Astrocyte of the spinal cord (primary cell): Measurements from ENCODE around the gene ADAM23.

Experiments
- DNase-seq: peaks from one replicate; pipeline ENCODE4 v3.0.0; 2011; ENCODE audit warnings: low read depth, low spot score
- H3K4me3 ChIP-seq: 2 replicates; pipeline ENCODE4 v1.5.1; 2011; ENCODE audit warnings: low read depth, mild to moderate bottlenecking, low read length, moderate library complexity
- CTCF ChIP-seq: IDR thresholded peaks from 2 replicates; pipeline ENCODE4 v1.5.1; 2012; ENCODE audit warnings: low read depth, mild to moderate bottlenecking, low read length, inconsistent platforms
- in situ Hi-C: cut with HindIII; loops from 2 replicates; pipeline ENCODE4 v1.10.0; 2017; ENCODE audit warnings: low sequenced_read_pairs

The ADAM23 gene

DNA sequence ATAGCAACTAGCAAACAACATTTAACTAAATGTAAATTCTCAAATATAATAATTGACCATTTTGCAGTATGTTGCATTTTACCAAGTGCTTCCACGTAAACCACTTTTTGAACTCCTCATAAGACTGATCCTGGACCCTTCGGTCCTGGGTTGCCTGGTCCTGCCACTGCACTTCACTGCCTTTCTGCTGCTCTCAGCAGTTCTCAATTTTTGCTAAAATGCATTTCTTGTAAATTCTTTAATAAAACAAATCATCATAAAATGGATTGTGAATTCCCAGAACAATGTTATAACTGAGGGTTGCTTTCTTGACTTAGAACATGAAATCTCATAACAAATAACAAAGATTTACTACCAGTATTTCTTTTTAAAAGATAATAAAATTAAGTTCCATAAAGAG lies 12.9 kb upstream of the ADAM23 start:
- DNase-seq, result no peak
- in situ Hi-C loops, result no loop called here
- no peak for TF ChIP-seq CTCF
- H3K4me3 ChIP-seq, result no peak overlapping the region

- in situ Hi-C loops, result no loop called here
- no peak for DNase-seq
- no peak for TF ChIP-seq CTCF
- no peak overlapping the region for H3K4me3 ChIP-seq
Measured at GRCh38 chr2:206431439-206431838, 11.9 kb upstream of the ADAM23 start.

DNA sequence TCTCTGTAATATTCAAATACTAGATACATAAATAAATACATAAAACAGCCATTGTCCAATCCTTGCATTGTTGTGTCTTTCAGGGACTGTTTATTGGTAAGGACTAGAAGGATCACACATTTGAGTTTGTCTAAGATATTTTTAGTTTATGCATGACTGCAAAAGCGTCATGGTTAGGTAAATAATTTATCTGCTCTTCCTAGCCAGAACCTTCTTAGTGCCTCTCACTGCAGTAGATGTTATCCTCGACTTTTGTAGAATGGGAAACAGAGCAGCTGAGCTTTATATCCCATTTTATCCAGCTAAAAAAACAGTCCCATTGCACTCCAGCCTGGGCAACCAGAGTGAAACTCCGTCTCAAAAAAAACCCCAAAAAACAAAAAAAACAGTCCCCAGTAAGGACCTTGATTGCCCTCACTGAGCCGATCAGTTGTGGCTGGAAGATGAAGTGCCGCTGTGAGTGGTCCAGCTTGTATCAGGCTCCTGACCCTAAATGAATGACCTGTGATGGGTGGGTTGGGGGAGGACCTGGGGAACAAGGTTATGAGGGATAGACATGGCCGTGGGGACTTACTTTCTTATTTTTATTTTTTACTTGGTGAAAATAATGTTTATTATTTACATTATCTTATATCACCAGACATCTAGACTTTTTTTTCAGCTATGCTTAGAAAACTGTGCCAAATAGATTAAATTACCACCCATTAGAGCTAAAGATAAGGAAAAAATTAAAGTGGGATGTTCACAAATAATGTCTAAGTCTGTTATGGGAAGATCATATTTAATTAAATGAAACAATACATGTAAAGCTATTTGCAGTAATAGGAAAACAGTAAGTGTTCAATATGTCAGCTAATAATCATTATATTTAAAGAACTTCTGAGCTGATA lies 10.9 kb upstream of the ADAM23 start:
- TF ChIP-seq CTCF, result no peak
- no peak for DNase-seq
- in situ Hi-C loops, result no loop called here
- H3K4me3 ChIP-seq, result no peak overlapping the region

- no peak overlapping the region for H3K4me3 ChIP-seq
- no peak for DNase-seq
- in situ Hi-C loops, result no loop called here
- TF ChIP-seq CTCF, result no peak
Measured at GRCh38 chr2:206433190-206433589, 10.1 kb upstream of the ADAM23 start.

- in situ Hi-C loops, result no loop called here
- DNase-seq, result no peak
- no peak for TF ChIP-seq CTCF
- H3K4me3 ChIP-seq, result no peak overlapping the region
Measured at GRCh38 chr2:206433686-206434085, 9.6 kb upstream of the ADAM23 start.

- in situ Hi-C loops, result no loop called here
- no peak for DNase-seq
- no peak for TF ChIP-seq CTCF
- no peak overlapping the region for H3K4me3 ChIP-seq
Measured at GRCh38 chr2:206435742-206436141, 7.6 kb upstream of the ADAM23 start.
